Activated T-cell treated with anti-CD3 and anti-CD28 coated beads for 48 hours (primary cell): ENCODE data around the gene RIN1.

ENCODE experiments used
- DNase-seq: peaks from one replicate; pipeline ENCODE4 v3.0.0-alpha.2; 2020; ENCODE audit warnings: low read depth

The RIN1 gene

DNA sequence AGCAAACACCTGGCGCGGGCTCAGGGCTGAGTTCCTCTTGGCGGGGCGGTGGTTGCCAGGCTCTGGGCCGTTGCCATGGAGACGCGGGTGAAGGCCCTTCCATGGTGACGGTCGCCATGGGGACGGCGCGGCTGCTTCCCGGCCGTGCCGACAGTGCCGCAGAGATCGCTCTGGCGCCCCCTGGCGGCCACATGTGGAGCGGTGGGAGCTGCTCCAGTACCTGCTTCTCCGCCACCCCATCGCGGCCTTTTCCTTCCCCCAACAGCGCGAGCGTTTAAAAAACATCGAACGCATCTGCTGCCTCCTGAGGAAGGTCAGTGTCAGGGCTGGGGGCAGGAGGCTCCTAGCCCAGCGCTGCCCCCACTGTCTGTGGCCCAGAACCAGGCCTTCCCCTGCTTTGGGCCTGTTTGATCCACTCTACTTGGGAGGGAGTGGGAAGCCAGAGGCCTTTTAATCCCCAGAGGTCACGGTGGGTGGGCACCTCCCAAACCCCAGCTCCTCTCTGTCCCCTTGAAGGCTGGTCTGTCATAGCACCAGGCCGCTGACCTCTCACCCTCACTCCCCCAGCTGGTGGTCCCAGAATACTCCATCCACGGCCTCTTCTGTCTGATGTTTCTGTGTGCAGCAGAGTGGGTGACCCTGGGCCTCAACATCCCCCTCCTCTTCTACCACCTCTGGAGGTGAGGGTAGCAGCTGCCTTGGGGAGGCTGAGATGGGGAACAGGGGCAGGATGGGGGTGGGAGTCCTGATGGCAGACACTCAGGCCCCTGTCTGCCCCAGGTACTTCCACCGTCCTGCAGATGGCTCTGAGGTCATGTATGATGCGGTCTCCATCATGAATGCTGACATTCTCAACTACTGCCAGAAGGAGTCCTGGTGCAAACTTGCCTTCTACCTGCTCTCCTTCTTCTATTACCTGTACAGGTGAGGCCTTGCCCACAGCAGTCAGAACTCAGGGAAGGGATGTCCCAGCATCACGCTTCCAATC, 53.5 kb downstream of the RIN1 start:
- DNase-seq = peak; percentile 99
